Islet of Langerhans (tissue), 1 donor: ENCODE results near the gene GPC4.

Experiments used
- FAIRE-seq: peaks from one replicate; lab custom pipeline; 2011; peaks lifted over from hg19 to GRCh38; lab: Jason Lieb, UNC

GPC4 gene

GRCh38 chrX:133410550-133410949 is 4.7 kb downstream of the GPC4 start:
- no peak for FAIRE-seq

GRCh38 chrX:133405498-133406185 is 9.6 kb downstream of the GPC4 start:
- no peak for FAIRE-seq

GRCh38 chrX:133403984-133404383 is 11.3 kb downstream of the GPC4 start:
- no peak for FAIRE-seq

DNA sequence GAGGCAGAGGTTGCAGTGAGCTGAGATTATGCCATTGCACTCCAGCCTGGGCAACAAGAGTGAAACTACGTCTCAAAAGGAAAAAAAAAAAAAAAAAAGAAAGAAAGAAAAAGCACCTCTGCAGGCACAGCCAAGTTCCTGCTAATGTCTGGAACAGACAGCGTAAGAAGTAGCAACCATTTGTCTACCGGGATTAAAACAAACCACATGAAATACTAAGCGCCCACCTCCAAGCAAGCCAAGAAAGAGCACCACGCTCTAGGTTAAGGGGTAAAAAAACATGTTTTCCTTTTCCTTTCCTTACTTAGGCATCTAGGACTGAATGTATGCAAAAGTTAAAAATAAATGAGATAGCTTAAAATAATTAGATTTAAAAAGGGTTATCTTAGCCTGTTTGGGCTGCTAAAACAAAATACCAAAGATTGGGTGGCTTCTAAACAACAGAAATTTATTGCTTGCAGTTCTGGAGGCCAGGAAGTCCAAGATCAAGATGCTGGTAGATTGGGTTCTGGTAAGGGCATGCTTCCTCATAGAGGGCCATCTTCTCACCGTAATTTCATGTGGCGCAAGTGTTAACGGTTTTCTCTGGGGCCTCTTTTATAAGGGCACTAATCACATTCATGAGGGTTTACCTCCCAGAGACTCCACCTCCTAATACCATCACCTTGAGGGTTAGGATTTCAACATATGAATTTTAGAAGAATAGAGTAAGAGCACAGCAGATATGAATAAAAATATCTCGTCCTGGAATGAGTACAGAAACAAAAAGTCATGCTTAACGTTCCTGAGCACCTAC is 12.3 kb downstream of the GPC4 start:
- no peak for FAIRE-seq

DNA sequence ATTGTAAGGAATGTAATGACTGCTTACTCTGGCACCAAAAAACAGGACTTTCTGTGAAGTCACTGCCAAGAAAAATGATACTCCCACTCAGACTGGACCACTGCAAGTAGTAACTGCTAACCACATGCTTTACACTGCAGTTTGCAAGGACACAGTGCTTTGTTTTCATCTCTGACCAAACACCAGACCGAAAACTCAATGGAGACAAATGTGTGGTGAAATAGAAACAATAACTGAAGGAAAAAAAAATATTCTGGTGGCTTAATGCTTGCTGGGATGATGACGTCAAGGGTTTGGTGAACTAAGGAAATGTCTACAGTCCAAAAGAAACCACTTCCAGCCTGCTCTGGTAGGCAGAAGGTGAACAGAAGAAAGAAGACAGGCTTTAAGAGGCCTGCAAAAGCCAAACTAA is 13.2 kb downstream of the GPC4 start:
- no peak for FAIRE-seq

- no peak for FAIRE-seq
Observed at GRCh38 chrX:133401536-133401935, 13.8 kb downstream of the GPC4 start.

GRCh38 chrX:133399411-133399810 is 15.9 kb downstream of the GPC4 start:
- no peak for FAIRE-seq

DNA sequence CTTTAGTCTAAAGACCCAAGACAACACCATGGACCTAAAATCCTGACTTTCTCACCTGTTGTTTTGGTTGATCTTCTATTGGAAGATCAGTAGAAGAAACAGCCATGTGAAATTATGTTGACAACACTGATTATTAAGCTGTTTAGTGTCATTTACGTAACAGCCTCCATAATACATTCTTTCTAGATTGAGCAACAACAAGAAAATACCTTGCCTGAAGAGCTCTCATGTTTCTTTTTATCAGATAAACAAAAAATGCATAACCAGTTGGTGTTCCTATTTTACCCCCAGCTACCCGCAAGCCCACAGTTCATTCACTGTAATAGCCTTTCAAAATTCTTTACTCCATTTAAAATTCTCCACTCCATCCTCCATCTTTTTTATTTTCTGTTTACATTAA is 20.5 kb downstream of the GPC4 start:
- no peak for FAIRE-seq

DNA sequence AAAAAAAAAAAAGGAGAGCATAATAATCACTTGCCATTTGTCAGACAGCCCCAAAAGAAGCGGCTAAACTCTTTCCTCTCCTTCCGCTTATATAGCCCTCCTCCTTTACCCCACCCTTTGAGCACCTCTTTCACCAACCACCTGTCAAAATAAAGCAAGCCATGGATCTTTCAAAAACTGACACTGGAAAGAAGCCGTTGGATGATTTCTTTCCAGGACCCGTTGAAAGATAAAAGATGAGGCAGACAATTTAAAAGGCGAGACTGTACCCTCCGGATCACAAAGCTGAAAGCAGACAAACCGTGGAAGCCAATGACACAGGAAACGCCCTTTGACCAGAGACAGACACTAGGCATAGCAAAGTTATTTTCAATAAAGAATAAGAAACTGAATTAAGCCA is 22.6 kb downstream of the GPC4 start:
- no peak for FAIRE-seq

GRCh38 chrX:133391111-133391510 is 24.2 kb downstream of the GPC4 start:
- FAIRE-seq = peak; percentile 60

DNA sequence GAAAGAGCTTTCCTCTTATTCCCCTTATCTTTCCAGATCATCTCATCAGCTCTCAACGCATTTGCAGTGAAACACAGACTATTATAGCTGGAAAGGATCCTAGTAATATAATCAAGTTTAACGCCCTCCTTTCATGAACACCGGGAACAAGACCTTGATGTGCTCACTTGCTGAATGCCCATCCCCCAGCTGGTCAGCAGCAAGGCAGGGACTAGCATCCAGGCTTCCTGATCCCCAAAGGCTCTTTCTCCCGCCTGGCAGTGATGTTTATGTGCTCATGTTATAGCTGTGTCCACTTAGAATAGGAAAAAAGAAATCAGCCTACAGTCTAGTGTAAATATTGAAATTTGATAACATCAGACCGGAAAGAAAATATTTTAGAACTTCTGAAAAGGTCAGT is 24.6 kb downstream of the GPC4 start:
- FAIRE-seq = no peak

DNA sequence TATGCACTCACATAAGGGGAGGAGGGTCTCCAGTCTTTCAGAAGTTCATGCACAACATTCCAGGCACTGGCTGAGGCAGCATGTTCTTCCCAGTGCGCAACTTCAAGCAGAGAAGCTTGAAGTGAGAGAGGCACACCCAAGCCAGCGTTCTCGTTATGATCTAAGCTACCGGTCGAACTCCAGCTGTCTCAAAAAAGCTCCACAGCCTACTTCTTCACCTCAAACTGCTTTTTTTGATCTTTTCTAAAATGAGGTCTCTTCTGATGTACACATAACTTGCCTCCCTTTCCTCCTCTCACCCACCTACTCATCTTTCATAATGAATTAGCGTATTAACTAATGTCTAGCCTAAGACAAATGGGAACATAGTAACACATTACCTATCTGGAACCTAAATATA is 25.3 kb downstream of the GPC4 start:
- FAIRE-seq = no peak

GRCh38 chrX:133384454-133384853 is 30.8 kb downstream of the GPC4 start:
- no peak for FAIRE-seq

DNA sequence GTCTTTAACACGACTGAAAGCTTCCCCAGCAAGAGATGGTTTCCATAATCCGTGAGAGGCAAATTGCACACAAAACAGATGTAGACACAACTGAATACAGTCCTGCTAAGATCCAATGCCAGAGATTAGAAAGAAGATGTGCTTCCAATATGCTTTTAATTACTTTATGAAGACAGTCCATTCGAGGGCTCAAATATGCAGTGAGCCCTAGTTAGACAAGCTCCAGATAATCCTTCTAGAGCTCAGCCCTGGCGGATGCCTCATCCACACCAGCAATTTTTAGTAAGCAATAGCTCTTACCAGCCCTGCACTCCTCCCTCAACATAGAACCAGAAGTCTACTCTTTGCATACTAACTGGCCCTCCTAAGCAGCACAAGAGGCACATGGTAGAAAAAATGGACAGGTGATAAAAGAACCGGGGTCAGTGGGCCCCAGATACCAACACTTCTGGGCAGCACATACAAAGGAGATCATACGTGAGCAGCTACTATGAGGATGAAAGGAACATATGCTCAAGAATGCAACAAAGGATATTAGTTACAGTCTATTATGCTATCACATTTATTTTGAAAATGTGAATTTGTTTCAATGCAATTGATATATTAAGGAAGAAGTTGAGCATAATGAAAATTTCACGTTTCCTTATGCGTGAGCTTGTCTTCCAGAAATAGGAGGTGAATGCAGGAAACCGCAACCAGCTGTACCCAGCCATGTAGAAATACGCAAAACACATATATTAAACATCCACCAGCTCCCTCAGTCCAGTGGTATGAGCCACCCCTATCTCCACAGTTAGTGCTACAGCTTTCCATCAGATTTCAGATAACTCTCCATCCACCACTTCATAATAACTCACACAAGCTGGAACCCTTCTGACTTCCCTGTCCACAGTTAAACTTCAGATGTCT is 34.3 kb downstream of the GPC4 start:
- FAIRE-seq = no peak

DNA sequence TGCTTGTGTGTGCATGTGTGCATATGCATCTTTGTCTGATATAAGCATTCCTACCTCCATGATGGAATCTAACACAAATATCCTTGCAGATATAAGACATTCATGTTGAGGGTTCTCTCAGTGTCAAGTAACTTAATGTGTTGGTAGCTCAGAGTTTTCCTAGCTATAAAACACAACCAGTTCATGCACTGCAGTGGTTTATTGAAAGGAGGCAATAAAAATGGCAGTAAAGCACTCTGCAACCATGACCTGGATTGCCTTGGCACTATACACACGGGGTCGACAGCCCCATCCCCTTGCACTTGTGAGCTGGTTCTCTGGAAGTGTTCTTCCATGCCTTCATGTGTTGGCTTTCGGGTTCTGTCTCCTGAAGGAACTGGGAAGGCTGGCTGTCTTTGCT is 38.9 kb downstream of the GPC4 start:
- no peak for FAIRE-seq

GRCh38 chrX:133375615-133376340 is 39.5 kb downstream of the GPC4 start:
- no peak for FAIRE-seq

- no peak for FAIRE-seq
Observed at GRCh38 chrX:133374874-133375387, 40.4 kb downstream of the GPC4 start.

DNA sequence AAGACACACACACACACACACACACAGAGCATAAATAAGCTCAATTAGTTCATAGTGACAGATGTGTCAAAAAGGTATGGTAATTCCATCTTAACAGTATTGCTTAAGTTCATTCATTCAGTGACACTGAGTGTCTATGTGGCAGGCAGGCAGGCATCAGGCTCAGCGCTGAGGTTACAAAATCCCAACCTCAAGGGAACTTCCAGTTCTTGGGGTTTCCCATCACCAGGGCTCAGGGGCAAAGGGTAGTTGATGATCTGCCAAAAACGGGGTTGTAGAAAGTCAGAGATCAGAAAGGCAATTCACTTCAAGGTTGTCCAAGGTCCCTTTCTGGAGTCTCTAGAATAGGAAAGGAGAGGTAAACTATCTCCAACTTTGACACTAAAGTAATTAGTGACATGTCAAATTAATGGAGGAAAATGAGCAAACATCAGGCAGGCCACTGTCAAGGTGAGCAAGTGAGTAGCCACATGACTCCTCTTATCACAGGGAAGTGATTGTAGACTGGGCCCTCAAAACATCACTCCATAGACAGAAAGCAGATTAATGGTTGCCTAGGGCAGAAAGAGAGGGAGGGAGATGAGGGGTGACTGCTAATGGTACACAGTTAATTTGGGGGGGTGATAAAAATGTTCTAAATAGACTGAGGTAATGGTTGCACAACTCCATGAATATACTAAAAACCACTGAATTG is 41.8 kb downstream of the GPC4 start:
- no peak for FAIRE-seq

GRCh38 chrX:133370696-133371275 is 44.5 kb downstream of the GPC4 start:
- no peak for FAIRE-seq

DNA sequence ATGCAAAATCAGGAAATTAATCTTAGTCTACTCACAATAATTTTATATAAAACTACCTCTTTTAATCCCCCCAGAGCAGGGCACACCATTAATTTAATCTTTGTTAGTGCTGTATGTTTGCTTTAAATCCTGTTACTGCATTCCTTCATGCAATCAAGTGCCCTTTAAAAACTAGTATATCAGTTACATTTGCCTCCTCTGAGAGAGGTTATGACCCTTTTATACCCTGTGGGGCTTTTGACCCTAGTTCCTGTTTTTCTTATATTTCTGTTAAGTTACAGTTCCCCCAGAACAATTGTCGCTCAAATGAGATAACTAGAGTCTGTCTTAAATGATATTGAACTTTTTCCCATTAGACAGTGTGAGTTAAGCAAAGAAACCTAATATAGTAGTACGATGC is 46.2 kb downstream of the GPC4 start:
- FAIRE-seq = no peak

DNA sequence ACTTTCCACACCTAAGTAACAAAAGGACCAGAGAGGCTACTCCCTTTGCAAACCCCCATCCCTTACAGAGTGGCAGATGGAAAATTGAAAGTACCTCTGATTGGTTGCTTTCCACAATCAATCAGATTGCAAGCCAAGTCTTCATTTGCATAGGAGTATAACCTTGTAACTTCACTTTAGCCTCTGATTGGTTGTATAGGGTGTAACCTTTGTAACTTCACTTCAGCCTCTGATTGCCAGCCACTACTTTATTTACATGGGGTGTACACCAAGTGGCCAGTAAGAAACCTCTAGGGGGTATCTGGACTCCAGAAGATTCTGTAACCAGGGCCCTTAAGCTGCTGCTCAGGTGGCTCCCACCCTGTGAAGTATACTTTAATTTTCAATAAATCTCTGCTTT is 48.6 kb downstream of the GPC4 start:
- no peak for FAIRE-seq
